GM21717 (cell line): ENCODE measurements around the gene HMOX1.
"Not testable (repeated sequence)": the region's sequence is repeated elsewhere in the genome, so short reads cannot be mapped to it uniquely, and the experiment has no call there.

Experiments used
- ATAC-seq: cut with Tn5 transposase; IDR thresholded peaks from one replicate; pipeline ENCODE4 v1.9.1; 2021; ENCODE audit warnings: mild to moderate bottlenecking, moderate library complexity; ENCODE audit not compliant: unreplicated experiment

Gene HMOX1

GRCh38 chr22:35378621-35379020, 2.3 kb upstream of the HMOX1 start:
- no peak for ATAC-seq

GRCh38 chr22:35379146-35379993, 1.5 kb upstream of the HMOX1 start:
- ATAC-seq = no peak

GRCh38 chr22:35380013-35380412, 883 bp upstream of the HMOX1 start:
- ATAC-seq = no peak

GRCh38 chr22:35381424-35382009, 621 bp downstream of the HMOX1 start:
- ATAC-seq = no peak

GRCh38 chr22:35383679-35384071, 2.8 kb downstream of the HMOX1 start:
- ATAC-seq = no peak

GRCh38 chr22:35384527-35384926, 3.6 kb downstream of the HMOX1 start:
- no peak for ATAC-seq

- ATAC-seq = no peak
Measured at GRCh38 chr22:35384975-35385588, 4.2 kb downstream of the HMOX1 start.

GRCh38 chr22:35386670-35387288, 5.9 kb downstream of the HMOX1 start:
- ATAC-seq = no peak

- no peak for ATAC-seq
Measured at GRCh38 chr22:35390933-35391332, 10.0 kb downstream of the HMOX1 start.

GRCh38 chr22:35392357-35392756, 11.5 kb downstream of the HMOX1 start:
- ATAC-seq = no peak

- ATAC-seq = no peak
Measured at GRCh38 chr22:35393116-35394010, 12.5 kb downstream of the HMOX1 start.

GRCh38 chr22:35394011-35394312, 13.1 kb downstream of the HMOX1 start:
- no peak for ATAC-seq

- ATAC-seq = no peak
Measured at GRCh38 chr22:35394810-35395563, 14.1 kb downstream of the HMOX1 start.

GRCh38 chr22:35396622-35397021, 15.7 kb downstream of the HMOX1 start:
- not testable (repeated sequence) for ATAC-seq

- no peak for ATAC-seq
Measured at GRCh38 chr22:35397095-35397904, 16.4 kb downstream of the HMOX1 start.

GRCh38 chr22:35398591-35398973, 17.7 kb downstream of the HMOX1 start:
- no peak for ATAC-seq

GRCh38 chr22:35399114-35399677, 18.3 kb downstream of the HMOX1 start:
- no peak for ATAC-seq

- peak; percentile 90 for ATAC-seq
Measured at GRCh38 chr22:35399678-35400500, 19.0 kb downstream of the HMOX1 start, which contains the start of gene MCM5. MCM5 (plus strand) TSS chr22:35400140; CDS start chr22:35400439, 299 bp downstream.
